IMR-90 (cell line): ENCODE measurements around the gene LINC00305. TPM values are rescaled to one million over a fixed set of nuclear protein-coding genes. Genes with fewer than 3 reads are reported as not detected.

Experiments used
- ATAC-seq: fragments of 200-7000 bp; cut with Tn5 transposase; 2 replicates; pipeline ENCODE4 v1.9.1; 2020; ENCODE audit warnings: low read depth, mild to moderate bottlenecking, moderate library complexity
- BruUV-seq: library from RNA; stranded (reverse); fragments of 400-500 nt; replicated peaks from 2 replicates; lab custom pipeline; 2021; lab: Mats Ljungman, UMichigan
- CTCF ChIA-PET: fragments of 300-600 bp; formaldehyde crosslinking; extraction: SDS; loops from one replicate; lab custom pipeline; 2021; ENCODE audit warnings: antibody characterized with exemption; lab: Yijun Ruan, JAX
- POLR2A ChIA-PET: fragments of 300-600 bp; sonication (Branson Sonifier 250); formaldehyde crosslinking; loops from one replicate; lab custom pipeline; 2022; ENCODE audit warnings: antibody characterized with exemption; ENCODE audit not compliant: unreplicated experiment; lab: Charles Lee
- DNase-seq: peaks from one replicate; pipeline ENCODE4 v3.0.0; 2013
- H2AFZ ChIP-seq: replicated peaks from 2 replicates; pipeline ENCODE3; 2013; ENCODE audit warnings: low read length, mild to moderate bottlenecking; ENCODE audit not compliant: poor library complexity
- H2AK5ac ChIP-seq: 2 replicates; pipeline ENCODE4 v1.6.1; 2013; ENCODE audit warnings: low read depth, low read length, inconsistent platforms
- H2AK9ac ChIP-seq: replicated peaks from 2 replicates; pipeline ENCODE3; 2013; ENCODE audit warnings: mild to moderate bottlenecking, low read depth, low read length, moderate library complexity; ENCODE audit not compliant: poor library complexity
- H2BK120ac ChIP-seq: 2 replicates; pipeline ENCODE4 v1.6.1; 2013; ENCODE audit warnings: low read depth, low read length, inconsistent platforms
- H2BK15ac ChIP-seq: 3 replicates; pipeline ENCODE4 v1.6.1; 2013; ENCODE audit warnings: low read depth, low read length, inconsistent platforms
- H2BK20ac ChIP-seq: 2 replicates; pipeline ENCODE4 v1.6.1; 2013; ENCODE audit warnings: low read depth, mild to moderate bottlenecking, inconsistent platforms, low read length, moderate library complexity
- H2BK5ac ChIP-seq: 2 replicates; pipeline ENCODE4 v1.6.1; 2013; ENCODE audit warnings: mild to moderate bottlenecking, low read depth, low read length, inconsistent platforms; ENCODE audit not compliant: poor library complexity, severe bottlenecking
- H3K14ac ChIP-seq: replicated peaks from 2 replicates; pipeline ENCODE4 v1.6.1; 2013; ENCODE audit warnings: low read depth, low read length, inconsistent platforms
- H3K18ac ChIP-seq: 2 replicates; pipeline ENCODE4 v1.6.1; 2013; ENCODE audit warnings: low read depth, low read length, control low read depth
- H3K23ac ChIP-seq: 2 replicates; pipeline ENCODE4 v1.6.1; 2013; ENCODE audit warnings: low read depth, low read length, inconsistent platforms
- H3K27ac ChIP-seq: 2 replicates; pipeline ENCODE4 v1.5.1; 2013; ENCODE audit warnings: mild to moderate bottlenecking, control low read depth, low read length; ENCODE audit not compliant: insufficient read depth
- H3K27me3 ChIP-seq: 2 replicates; pipeline ENCODE4 v1.6.1; 2013; ENCODE audit warnings: low read length; ENCODE audit not compliant: control insufficient read depth, insufficient read depth
- H3K36me3 ChIP-seq: 2 replicates; pipeline ENCODE4 v1.6.1; 2013; ENCODE audit warnings: low read length, mixed read lengths; ENCODE audit not compliant: control insufficient read depth, insufficient read depth
- H3K4ac ChIP-seq: 2 replicates; pipeline ENCODE4 v1.6.1; 2013; ENCODE audit warnings: low read depth, low read length, inconsistent platforms
- H3K4me1 ChIP-seq: 2 replicates; pipeline ENCODE4 v1.6.1; 2013; ENCODE audit warnings: low read length, mixed read lengths; ENCODE audit not compliant: control insufficient read depth, insufficient read depth
- H3K4me2 ChIP-seq: 2 replicates; pipeline ENCODE4 v1.6.1; 2013; ENCODE audit warnings: low read depth, mild to moderate bottlenecking, control low read depth, low read length, moderate library complexity
- H3K4me3 ChIP-seq: 2 replicates; pipeline ENCODE4 v1.5.1; 2013; ENCODE audit warnings: low read depth, mild to moderate bottlenecking, control low read depth, low read length, moderate library complexity; ENCODE audit not compliant: insufficient read depth
- H3K56ac ChIP-seq: 2 replicates; pipeline ENCODE4 v1.6.1; 2013; ENCODE audit warnings: low read length, inconsistent platforms; ENCODE audit not compliant: insufficient read depth; ENCODE audit errors: extremely low read depth
- H3K79me1 ChIP-seq, 2 experiments: 2 replicates each; pipeline ENCODE4 v1.6.1; 2013; ENCODE audit warnings: low read length in 2 of 2, inconsistent platforms in 1 of 2, low read depth in 1 of 2
- H3K9ac ChIP-seq: 2 replicates; pipeline ENCODE4 v1.6.1; 2013; ENCODE audit warnings: low read depth, low read length, control low read depth
- H3K9me1 ChIP-seq: 2 replicates; pipeline ENCODE4 v1.6.1; 2013; ENCODE audit warnings: low read length, inconsistent platforms; ENCODE audit not compliant: insufficient read depth
- H3K9me3 ChIP-seq: 2 replicates; pipeline ENCODE4 v1.6.1; 2013; ENCODE audit warnings: low read length; ENCODE audit not compliant: control insufficient read depth, insufficient read depth
- H4K20me1 ChIP-seq: 2 replicates; pipeline ENCODE4 v1.6.1; 2013; ENCODE audit warnings: low read length, inconsistent platforms; ENCODE audit not compliant: insufficient read depth
- H4K5ac ChIP-seq: 2 replicates; pipeline ENCODE4 v1.6.1; 2013; ENCODE audit warnings: mild to moderate bottlenecking, low read depth, low read length, control low read depth
- H4K8ac ChIP-seq, 2 experiments: 2 replicates each; pipeline ENCODE4 v1.6.1; 2013; ENCODE audit warnings: low read depth in 2 of 2, low read length in 2 of 2, control low read depth in 1 of 2, inconsistent platforms in 1 of 2
- H4K91ac ChIP-seq: 2 replicates; pipeline ENCODE4 v1.6.1; 2013; ENCODE audit warnings: low read depth, low read length, inconsistent platforms; ENCODE audit not compliant: insufficient read depth
- BHLHE40 ChIP-seq: fragments of 150-350 bp; IDR thresholded peaks from 2 replicates; pipeline ENCODE4 v1.6.1; 2016; ENCODE audit warnings: mild to moderate bottlenecking, low read depth, low read length
- CEBPB ChIP-seq: IDR thresholded peaks from 2 replicates; pipeline ENCODE4 v1.6.1; 2012; ENCODE audit warnings: low read depth, low read length, improper control_type of control experiment
- CHD1 ChIP-seq: IDR thresholded peaks from 2 replicates; pipeline ENCODE4 v1.6.1; 2012; ENCODE audit warnings: low read depth, low read length, improper control_type of control experiment
- CTCF ChIP-seq: conservative IDR thresholded peaks from 2 replicates; pipeline ENCODE4 v1.5.1; 2012; ENCODE audit warnings: mild to moderate bottlenecking, low read depth, low read length, improper control_type of control experiment
- ELK1 ChIP-seq: fragments of 150-350 bp; IDR thresholded peaks from 2 replicates; pipeline ENCODE4 v1.6.1; 2016; ENCODE audit warnings: low read depth, mild to moderate bottlenecking, low read length, moderate library complexity, borderline replicate concordance
- FOS ChIP-seq: fragments of 150-350 bp; IDR thresholded peaks from 2 replicates; pipeline ENCODE4 v1.6.1; 2016; ENCODE audit warnings: low read depth, low read length
- MAFK ChIP-seq: IDR thresholded peaks from 2 replicates; pipeline ENCODE4 v1.6.1; 2012; ENCODE audit warnings: low read depth, low read length, improper control_type of control experiment
- MAZ ChIP-seq: IDR thresholded peaks from 2 replicates; pipeline ENCODE4 v1.6.1; 2012; ENCODE audit warnings: low read depth, mild to moderate bottlenecking, low read length, improper control_type of control experiment, moderate library complexity, borderline replicate concordance
- MXI1 ChIP-seq: IDR thresholded peaks from 2 replicates; pipeline ENCODE4 v1.6.1; 2012; ENCODE audit warnings: low read depth, mild to moderate bottlenecking, low read length, moderate library complexity, borderline replicate concordance
- NFE2L2 ChIP-seq: fragments of 150-350 bp; IDR thresholded peaks from 2 replicates; pipeline ENCODE4 v1.6.1; 2016; ENCODE audit warnings: low read depth, mild to moderate bottlenecking, low read length
- POLR2A ChIP-seq: IDR thresholded peaks from 2 replicates; pipeline ENCODE4 v1.6.1; 2012; ENCODE audit warnings: mild to moderate bottlenecking, low read depth, low read length
- RAD21 ChIP-seq: IDR thresholded peaks from 2 replicates; pipeline ENCODE4 v1.6.1; 2012; ENCODE audit warnings: low read length, improper control_type of control experiment
- RCOR1 ChIP-seq: IDR thresholded peaks from 2 replicates; pipeline ENCODE4 v1.6.1; 2012; ENCODE audit warnings: mild to moderate bottlenecking, low read length, improper control_type of control experiment; ENCODE audit not compliant: insufficient replicate concordance
- RFX5 ChIP-seq: IDR thresholded peaks from 2 replicates; pipeline ENCODE4 v1.8.0; 2012; ENCODE audit warnings: low read depth, mild to moderate bottlenecking, low read length, moderate library complexity
- SMC3 ChIP-seq: fragments of 150-350 bp; IDR thresholded peaks from 2 replicates; pipeline ENCODE4 v1.6.1; 2016; ENCODE audit warnings: low read depth, mild to moderate bottlenecking, antibody characterized with exemption, low read length, moderate library complexity
- WGBS, 2 experiments: methylation state at CpG; one replicate each; pipeline versions ENCODE4 v1.1.5 to v1.1.7; 2013; ENCODE audit warnings: missing lambda C conversion rate in 2 of 2; ENCODE audit not compliant: insufficient read length in 1 of 2; ENCODE audit errors: extremely low coverage in 2 of 2; 5-methylcytosine and 5-hydroxymethylcytosine counted together
- dilution Hi-C: fragments of 300-500 bp; cut with HindIII; formaldehyde crosslinking; loops from one replicate; pipeline ENCODE4 v1.14.3; 2018; ENCODE audit warnings: low sequenced_read_pairs; ENCODE audit not compliant: unreplicated experiment
- in situ Hi-C: fragments of 300-500 bp; cut with MboI; formaldehyde crosslinking; loops from 3 replicates; pipeline ENCODE4 v1.14.3; 2019; ENCODE audit warnings: low sequenced_read_pairs, inconsistent platforms, mixed read lengths
- intact Hi-C: fragments of 100-400 bp; cut with micrococcal nuclease; formaldehyde crosslinking; loops from 2 replicates; pipeline ENCODE4 v1.10.0; 2022
- polyA plus RNA-seq, 3 experiments: library from polyadenylated mRNA; depleted of rRNA; stranded (reverse); fragments of >200 nt; gene quantifications; 2 replicates each; pipeline ENCODE4 v1.2.3, GENCODE V29; 2012; ENCODE audit warnings: low replicate concordance in 1 of 3
- total RNA-seq: library from RNA; depleted of rRNA; stranded (reverse); fragments of >200 nt; gene quantifications from 2 replicates; pipeline ENCODE4 v1.2.3, GENCODE V29; 2012
- TF ChIP-seq, protein P1 (sequence below): fragments of 150-350 bp; IDR thresholded peaks from 2 replicates; pipeline ENCODE4 v1.6.1; 2017; ENCODE audit warnings: mild to moderate bottlenecking, antibody characterized with exemption, low read length, low read depth

Gene LINC00305
- total and polyA plus RNA-seq, 2 of the 4 experiments (the other 2 are of a cell fraction): not detected

DNA sequence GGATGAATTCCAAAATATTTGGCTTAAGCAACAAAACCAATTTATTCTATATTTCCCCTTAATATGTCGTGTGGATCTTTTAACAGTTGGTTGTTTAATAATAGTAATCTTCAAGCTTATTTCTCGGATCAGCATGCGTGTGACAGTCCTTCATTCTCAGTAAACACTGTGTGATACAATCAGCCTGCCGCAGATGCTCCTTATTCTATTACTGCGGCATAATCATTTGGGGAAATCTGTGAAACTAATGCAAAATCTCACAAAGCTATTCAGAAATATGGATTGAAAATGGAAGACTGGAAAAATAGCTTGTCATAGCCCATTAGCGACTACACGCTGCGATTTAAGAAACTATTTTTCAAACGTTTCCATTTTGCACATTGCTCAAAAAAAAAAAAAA is 36.9 kb downstream of the LINC00305 start:
- H2BK5ac ChIP-seq: no peak overlapping the region
- no peak overlapping the region for H3K18ac ChIP-seq
- no peak overlapping the region for H2AFZ ChIP-seq
- intact Hi-C loops: no loop called here
- dilution Hi-C loops: no loop called here
- H3K4me2 ChIP-seq: no peak overlapping the region
- H3K4ac ChIP-seq: no peak overlapping the region
- no peak overlapping the region for H3K56ac ChIP-seq
- H2AK5ac ChIP-seq: no peak overlapping the region
- no peaks in the 10 kb centered on the region for H3K79me1 ChIP-seq
- H3K14ac ChIP-seq: no peak overlapping the region
- TF ChIP-seq CEBPB (no peak), CHD1 (no peak), CTCF (no peak), SMC3 (no peak), RCOR1 (no peak), ELK1 (no peak), MAZ (no peak), NFE2L2 (no peak), FOS (no peak), RFX5 (no peak), BHLHE40 (no peak), POLR2A (no peak), RAD21 (no peak), MXI1 (no peak), MAFK (no peak)
- TF ChIP-seq, protein P1, sequence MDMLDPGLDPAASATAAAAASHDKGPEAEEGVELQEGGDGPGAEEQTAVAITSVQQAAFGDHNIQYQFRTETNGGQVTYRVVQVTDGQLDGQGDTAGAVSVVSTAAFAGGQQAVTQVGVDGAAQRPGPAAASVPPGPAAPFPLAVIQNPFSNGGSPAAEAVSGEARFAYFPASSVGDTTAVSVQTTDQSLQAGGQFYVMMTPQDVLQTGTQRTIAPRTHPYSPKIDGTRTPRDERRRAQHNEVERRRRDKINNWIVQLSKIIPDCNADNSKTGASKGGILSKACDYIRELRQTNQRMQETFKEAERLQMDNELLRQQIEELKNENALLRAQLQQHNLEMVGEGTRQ: no peak
- H2BK20ac ChIP-seq: no peak overlapping the region
- no peak overlapping the region for H2AK9ac ChIP-seq
- H3K36me3 ChIP-seq: no peaks in the 10 kb centered on the region
- H4K20me1 ChIP-seq: no peaks in the 10 kb centered on the region
- CTCF ChIA-PET: no interaction called here
- no peak overlapping the region for H3K23ac ChIP-seq
- H3K9me1 ChIP-seq: no peaks in the 10 kb centered on the region
- H2BK120ac ChIP-seq: no peak overlapping the region
- no peak for ATAC-seq
- H4K8ac ChIP-seq: no peak overlapping the region
- BruUV-seq: no TSS peak
- no peak overlapping the region for H4K5ac ChIP-seq
- no peak overlapping the region for H3K9ac ChIP-seq
- no peaks in the 10 kb centered on the region for H3K27me3 ChIP-seq
- no CpG with 5 or more reads among the region's 9 CpGs for WGBS, 2 experiments
- H3K9me3 ChIP-seq: peaks cover 14% of the 10 kb centered on the region
- H4K91ac ChIP-seq: no peak overlapping the region
- H2BK15ac ChIP-seq: no peak overlapping the region
- no peak for DNase-seq
- in situ Hi-C loops: no loop called here
- POLR2A ChIA-PET: no interaction called here
- H3K27ac ChIP-seq: no peak overlapping the region
- no peaks in the 10 kb centered on the region for H3K4me1 ChIP-seq
- H3K4me3 ChIP-seq: no peak overlapping the region
